DMS114 treated with DMSO at 0.1 percent for 48 hours (cell line): Measurements from ENCODE around the gene ACSL1.
"Not testable (repeated sequence)": the region's sequence is repeated elsewhere in the genome, so short reads cannot be mapped to it uniquely, and the experiment has no call there.

Source experiments
- DNase-seq: peaks from one replicate; lab custom pipeline; 2025; ENCODE audit not compliant: unreplicated experiment; lab: John Stamatoyannopoulos, UW

Gene ACSL1

GRCh38 chr4:184762100-184762499 is 63.7 kb downstream of the ACSL1 start:
- DNase-seq = no peak

GRCh38 chr4:184760681-184761080 is 65.1 kb downstream of the ACSL1 start:
- no peak for DNase-seq

- no peak for DNase-seq
These were observed 68.0 kb downstream of the ACSL1 start for GRCh38 chr4:184757810-184758209.

GRCh38 chr4:184756399-184756798 is 69.4 kb downstream of the ACSL1 start:
- DNase-seq = no peak

DNA sequence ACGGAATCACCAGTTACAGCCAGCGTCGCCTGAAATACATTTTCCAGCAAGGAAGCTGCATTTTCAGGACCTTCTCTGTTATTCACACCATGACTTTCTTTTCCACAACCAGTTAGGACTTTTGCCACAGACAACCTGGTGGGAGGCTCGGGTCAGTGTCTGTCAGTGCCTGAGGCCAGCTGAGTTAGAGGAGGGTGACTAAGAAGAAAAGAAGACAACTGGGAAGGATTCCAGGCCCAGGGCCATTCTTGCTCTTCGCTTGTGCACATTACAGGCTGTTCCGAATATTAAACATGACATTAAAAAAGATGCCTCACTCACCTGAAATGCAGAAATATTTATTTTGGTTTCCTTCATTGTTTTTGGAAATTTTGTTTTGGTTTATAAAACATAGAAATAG is 70.5 kb downstream of the ACSL1 start:
- no peak for DNase-seq

- no peak for DNase-seq
These were observed 73.1 kb downstream of the ACSL1 start for GRCh38 chr4:184752496-184753275.

DNA sequence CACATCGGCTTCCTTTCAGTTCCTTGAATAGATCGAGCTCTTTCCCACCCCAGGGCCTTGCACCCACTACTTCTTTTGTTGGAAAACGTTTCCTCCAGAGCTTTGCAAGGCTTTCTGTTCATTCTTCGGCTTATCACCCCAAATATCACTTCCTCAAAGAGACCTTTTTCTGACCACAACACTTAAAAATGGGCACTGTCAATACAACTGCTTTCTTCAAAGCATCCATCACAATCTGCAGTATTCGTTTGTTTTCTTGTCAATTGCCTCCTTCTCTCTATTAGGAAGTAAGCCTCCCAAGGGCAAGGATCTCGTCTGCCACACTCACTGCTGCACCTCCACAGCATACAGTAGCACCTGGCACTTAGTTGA is 74.2 kb downstream of the ACSL1 start:
- no peak for DNase-seq

- no peak for DNase-seq
These were observed 74.7 kb downstream of the ACSL1 start for GRCh38 chr4:184750926-184751584.

GRCh38 chr4:184748251-184748652 is 77.5 kb downstream of the ACSL1 start:
- DNase-seq = no peak

DNA sequence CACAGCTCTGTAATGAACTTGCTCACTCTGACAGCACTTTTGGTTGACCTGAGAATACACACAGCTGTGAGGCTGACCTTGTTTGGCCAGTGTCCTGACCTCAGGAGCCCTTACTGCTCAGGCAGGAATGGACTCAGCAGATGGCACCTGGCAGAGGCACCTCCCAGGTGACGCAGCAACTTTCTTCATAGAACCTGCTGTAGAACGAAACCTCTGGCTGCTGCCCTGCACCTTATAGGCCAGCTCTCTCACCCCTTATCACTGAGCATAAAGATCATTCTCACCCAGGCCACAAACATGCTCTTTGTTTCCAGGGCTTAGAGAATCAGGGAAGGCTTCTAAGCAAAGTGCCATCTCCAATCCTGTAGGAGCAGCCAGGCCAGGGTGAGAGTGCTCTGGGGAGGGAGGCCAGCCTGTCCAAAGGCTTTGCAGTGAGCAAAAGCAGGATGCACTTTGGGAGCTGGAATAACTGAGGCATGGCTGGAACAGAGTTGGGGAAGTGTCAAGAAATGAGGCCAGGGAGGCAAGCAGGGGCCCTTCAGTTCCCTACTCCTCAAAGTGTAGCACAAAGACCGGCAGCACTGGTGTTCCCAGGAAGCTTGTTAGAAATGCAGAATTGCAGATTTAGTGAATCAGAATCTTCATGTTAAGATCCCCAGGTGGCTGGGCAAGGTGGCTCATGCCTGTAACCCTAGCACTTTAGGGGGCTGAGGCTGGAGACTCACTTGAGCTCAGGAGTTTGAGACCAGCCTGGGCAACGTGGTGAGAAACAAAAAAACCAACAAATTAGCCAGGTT is 78.5 kb downstream of the ACSL1 start:
- DNase-seq = no peak

DNA sequence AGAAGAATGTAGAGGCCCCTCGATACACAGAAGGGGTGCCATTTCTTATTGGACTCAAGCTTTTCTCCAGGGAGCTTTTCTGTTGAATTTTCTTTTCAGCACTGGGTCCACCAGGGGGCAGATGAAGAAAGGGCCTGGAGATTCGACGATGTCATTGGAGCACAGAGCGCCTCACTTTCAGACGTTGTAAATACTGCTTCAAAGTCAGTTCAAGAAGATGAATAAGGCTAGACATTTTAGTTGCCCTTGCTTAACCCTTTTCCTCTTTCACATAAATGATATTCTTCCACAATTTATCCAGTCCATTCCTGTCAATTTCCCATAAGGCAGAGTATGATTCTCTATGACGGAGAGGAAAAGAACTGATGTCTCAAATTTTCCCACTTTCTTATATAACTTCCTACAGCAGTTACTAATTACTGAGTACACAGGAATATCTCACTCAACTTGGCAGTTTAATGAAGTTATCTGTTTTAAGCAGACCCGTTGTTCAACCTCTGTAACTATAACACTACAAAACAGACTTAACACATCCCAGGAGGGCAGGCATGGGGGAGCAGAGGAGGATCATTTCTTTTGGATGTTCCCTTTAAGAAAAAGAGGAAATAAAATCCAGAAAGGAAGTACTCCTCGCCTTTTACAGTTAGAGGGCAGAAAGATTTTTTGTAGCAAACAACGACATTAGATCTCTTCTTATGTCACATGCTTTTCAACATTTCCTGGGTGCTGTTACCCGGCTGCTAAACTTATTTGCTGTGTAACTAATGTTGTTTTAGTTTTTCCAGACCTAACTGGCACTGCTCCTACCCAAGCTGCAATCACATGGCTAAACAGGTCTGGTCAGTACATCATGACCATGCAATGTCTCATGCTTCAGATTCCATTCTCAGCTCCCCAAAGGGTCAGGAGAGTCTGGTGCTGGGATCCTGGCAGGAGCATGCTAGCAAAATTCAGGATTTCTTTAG is 79.7 kb downstream of the ACSL1 start:
- DNase-seq = peak; percentile 58

- no peak for DNase-seq
These were observed 81.5 kb downstream of the ACSL1 start for GRCh38 chr4:184744236-184744635.

DNA sequence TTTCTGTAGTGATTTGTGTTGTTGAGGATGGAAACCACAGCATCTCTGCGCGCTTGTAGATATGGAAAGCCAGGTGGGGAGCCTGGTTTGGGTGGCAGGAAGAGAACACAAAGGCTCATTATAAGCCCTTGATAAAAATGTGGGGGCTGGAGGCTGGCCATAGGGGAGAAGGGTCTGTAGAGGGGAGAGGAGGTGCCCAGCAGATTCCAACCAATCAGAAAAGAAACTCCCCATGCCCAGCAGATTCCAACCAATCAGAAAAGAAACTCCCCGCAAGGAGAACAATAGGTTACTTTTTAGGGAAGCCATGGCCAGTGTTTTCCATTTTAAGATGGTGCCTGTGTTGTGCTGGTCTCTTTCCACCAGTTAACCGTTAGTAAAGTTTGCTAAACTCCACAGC is 82.1 kb downstream of the ACSL1 start:
- no peak for DNase-seq

DNA sequence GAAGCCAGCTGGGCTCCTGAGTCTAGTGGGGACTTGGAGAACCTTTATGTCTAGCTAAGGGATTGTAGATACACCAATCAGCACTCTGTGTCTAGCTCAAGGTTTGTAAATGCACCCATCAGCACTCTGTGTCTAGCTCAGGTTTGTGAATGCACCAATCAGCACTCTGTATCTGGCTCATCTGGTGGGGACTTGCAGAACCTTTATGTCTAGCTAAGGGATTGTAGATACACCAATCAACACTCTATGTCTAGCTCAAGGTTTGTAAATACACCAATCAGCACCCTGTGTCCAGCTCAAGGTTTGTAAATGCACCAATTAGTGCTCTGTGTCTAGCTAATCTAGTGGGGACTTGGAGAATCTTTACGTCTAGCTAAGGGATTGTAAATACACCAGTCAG is 84.1 kb downstream of the ACSL1 start:
- not testable (repeated sequence) for DNase-seq

- DNase-seq = no peak
These were observed 84.8 kb downstream of the ACSL1 start for GRCh38 chr4:184740980-184741391.

- not testable (repeated sequence) for DNase-seq
These were observed 86.2 kb downstream of the ACSL1 start for GRCh38 chr4:184739575-184739974.

- no peak for DNase-seq
These were observed 91.0 kb downstream of the ACSL1 start for GRCh38 chr4:184734758-184735157.

- DNase-seq = peak; percentile 98
These were observed 91.9 kb downstream of the ACSL1 start, which contains the start of gene CENPU for GRCh38 chr4:184733654-184734524. CENPU (minus strand) TSS chr4:184734096; CDS start chr4:184734062, 34 bp downstream.

DNA sequence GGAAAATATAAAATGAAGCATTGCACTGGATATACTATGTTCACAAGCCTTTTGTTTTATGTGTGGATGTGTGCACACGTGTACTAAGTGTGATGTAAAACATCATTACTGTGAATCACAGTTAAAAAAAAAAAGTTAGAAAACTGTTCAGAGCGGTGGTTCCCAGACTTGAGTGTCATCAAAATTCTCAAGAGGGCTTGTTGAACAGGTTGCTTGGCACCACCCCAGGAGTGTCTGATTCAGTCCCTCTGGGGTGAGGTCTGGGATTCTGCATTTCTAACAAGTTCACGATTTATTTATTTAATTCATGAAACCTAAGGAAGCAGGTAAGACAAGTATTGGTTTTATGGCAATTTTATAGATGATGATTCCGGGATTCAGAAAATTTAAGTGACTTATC is 93.6 kb downstream of the ACSL1 start:
- no peak for DNase-seq

GRCh38 chr4:184731056-184731455 is 94.7 kb downstream of the ACSL1 start:
- no peak for DNase-seq
